DMS 273 (cell line): ENCODE results near the gene PLA2G2F.
"Not testable (repeated sequence)": the region's sequence is repeated elsewhere in the genome, so short reads cannot be mapped to it uniquely, and the experiment has no call there.

Experiments
- DNase-seq: peaks from one replicate; lab custom pipeline; 2025; ENCODE audit not compliant: unreplicated experiment; lab: John Stamatoyannopoulos, UW

PLA2G2F gene

GRCh38 chr1:20114021-20114648, 25.0 kb upstream of the PLA2G2F start:
- DNase-seq: no peak

GRCh38 chr1:20115479-20115878, 23.6 kb upstream of the PLA2G2F start:
- no peak for DNase-seq

- no peak for DNase-seq
Measured at GRCh38 chr1:20115916-20116315, 23.2 kb upstream of the PLA2G2F start.

- no peak for DNase-seq
Measured at GRCh38 chr1:20117236-20117635, 21.9 kb upstream of the PLA2G2F start.

GRCh38 chr1:20119347-20119746, 19.8 kb upstream of the PLA2G2F start, which contains the start of gene PLA2G2D:
Gene PLA2G2D (minus strand): TSS chr1:20119536. CDS start chr1:20119498, 38 bp downstream.
- DNase-seq: no peak

GRCh38 chr1:20120796-20121195, 18.3 kb upstream of the PLA2G2F start:
- no peak for DNase-seq

GRCh38 chr1:20123722-20124455, 15.2 kb upstream of the PLA2G2F start:
- no peak for DNase-seq

GRCh38 chr1:20124456-20125057, 14.6 kb upstream of the PLA2G2F start:
- DNase-seq: peak; percentile 52

GRCh38 chr1:20125100-20125499, 14.0 kb upstream of the PLA2G2F start:
- DNase-seq: no peak

GRCh38 chr1:20126041-20126805, 12.9 kb upstream of the PLA2G2F start:
- DNase-seq: no peak

- DNase-seq: no peak
Measured at GRCh38 chr1:20126806-20127440, 12.2 kb upstream of the PLA2G2F start.

- not testable (repeated sequence) for DNase-seq
Measured at GRCh38 chr1:20130518-20130917, 8.6 kb upstream of the PLA2G2F start.

- DNase-seq: no peak
Measured at GRCh38 chr1:20134995-20135394, 4.1 kb upstream of the PLA2G2F start.

- no peak for DNase-seq
Measured at GRCh38 chr1:20136249-20136648, 2.9 kb upstream of the PLA2G2F start.

- no peak for DNase-seq
Measured at GRCh38 chr1:20137055-20137454, 2.1 kb upstream of the PLA2G2F start.

GRCh38 chr1:20137604-20138003, 1.5 kb upstream of the PLA2G2F start:
- DNase-seq: no peak

- DNase-seq: no peak
Measured at GRCh38 chr1:20138346-20138745, 777 bp upstream of the PLA2G2F start.

- no peak for DNase-seq
Measured at GRCh38 chr1:20139776-20140612, 871 bp downstream of the PLA2G2F start.

GRCh38 chr1:20141001-20141400, 1.9 kb downstream of the PLA2G2F start:
- DNase-seq: no peak

GRCh38 chr1:20141466-20141865, 2.3 kb downstream of the PLA2G2F start:
- DNase-seq: no peak
